Measurements from ENCODE around the gene STX18. TPM values are rescaled to one million over a fixed set of nuclear protein-coding genes. Genes with fewer than 3 reads are reported as not detected.

STX18 gene
- total RNA-seq, 1 donor from 2014 or later, result 41.7 TPM

DNA sequence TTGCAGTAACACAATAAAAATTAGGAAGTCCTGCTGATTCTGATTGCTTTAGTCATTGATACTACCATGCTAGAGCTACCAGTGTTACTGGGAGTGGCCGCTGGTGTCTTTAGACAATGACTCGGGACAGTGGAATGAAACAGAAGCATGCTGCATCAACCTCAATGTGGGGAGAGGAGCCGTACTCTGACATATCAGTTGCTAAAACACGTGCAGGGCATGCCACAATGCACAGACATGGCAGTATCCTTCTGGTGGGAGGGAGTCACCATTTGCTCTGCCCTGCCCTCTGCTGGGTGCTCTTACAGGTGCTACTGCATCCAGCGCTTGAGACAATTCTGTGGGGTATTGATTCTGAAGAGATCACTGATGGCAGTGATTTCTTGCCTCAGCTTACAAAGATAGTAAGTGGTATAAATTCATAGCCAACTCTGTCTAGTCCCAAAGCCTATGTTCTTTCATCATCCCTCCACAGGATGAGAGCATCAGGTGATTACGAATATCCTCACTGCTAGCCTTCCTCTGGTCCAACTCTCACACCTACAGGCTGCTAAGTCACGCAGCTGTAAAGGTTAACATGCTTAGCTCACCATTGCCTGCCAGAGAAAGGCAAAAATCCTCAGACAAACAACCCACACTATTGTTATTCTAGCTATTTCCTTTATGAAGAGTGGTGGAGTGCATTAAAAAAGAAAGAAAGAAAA lies 111.2 kb downstream of the STX18 start:
- TF ChIP-seq, protein P1, sequence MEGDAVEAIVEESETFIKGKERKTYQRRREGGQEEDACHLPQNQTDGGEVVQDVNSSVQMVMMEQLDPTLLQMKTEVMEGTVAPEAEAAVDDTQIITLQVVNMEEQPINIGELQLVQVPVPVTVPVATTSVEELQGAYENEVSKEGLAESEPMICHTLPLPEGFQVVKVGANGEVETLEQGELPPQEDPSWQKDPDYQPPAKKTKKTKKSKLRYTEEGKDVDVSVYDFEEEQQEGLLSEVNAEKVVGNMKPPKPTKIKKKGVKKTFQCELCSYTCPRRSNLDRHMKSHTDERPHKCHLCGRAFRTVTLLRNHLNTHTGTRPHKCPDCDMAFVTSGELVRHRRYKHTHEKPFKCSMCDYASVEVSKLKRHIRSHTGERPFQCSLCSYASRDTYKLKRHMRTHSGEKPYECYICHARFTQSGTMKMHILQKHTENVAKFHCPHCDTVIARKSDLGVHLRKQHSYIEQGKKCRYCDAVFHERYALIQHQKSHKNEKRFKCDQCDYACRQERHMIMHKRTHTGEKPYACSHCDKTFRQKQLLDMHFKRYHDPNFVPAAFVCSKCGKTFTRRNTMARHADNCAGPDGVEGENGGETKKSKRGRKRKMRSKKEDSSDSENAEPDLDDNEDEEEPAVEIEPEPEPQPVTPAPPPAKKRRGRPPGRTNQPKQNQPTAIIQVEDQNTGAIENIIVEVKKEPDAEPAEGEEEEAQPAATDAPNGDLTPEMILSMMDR (IDR thresholded peaks at IDR 0.05; ENCODE audit: unreplicated experiment), result peak; percentile 47
- H3K9me3 Mint-ChIP-seq, result no peaks in the 10 kb centered on the region
- DNase-seq (ENCODE audit: low spot score in 2 of 2, unreplicated experiment in 2 of 2), result peak in 1 of 2 experiments; percentile 58
- no peak overlapping the region for H3K27ac Mint-ChIP-seq
- no peaks in the 10 kb centered on the region for H3K27me3 Mint-ChIP-seq (ENCODE audit: low read depth)
- H3K4me3 Mint-ChIP-seq, result no peak overlapping the region
- peaks cover 3% of the 10 kb centered on the region for H3K4me1 Mint-ChIP-seq
- H3K36me3 Mint-ChIP-seq, result peaks cover 10% of the 10 kb centered on the region

DNA sequence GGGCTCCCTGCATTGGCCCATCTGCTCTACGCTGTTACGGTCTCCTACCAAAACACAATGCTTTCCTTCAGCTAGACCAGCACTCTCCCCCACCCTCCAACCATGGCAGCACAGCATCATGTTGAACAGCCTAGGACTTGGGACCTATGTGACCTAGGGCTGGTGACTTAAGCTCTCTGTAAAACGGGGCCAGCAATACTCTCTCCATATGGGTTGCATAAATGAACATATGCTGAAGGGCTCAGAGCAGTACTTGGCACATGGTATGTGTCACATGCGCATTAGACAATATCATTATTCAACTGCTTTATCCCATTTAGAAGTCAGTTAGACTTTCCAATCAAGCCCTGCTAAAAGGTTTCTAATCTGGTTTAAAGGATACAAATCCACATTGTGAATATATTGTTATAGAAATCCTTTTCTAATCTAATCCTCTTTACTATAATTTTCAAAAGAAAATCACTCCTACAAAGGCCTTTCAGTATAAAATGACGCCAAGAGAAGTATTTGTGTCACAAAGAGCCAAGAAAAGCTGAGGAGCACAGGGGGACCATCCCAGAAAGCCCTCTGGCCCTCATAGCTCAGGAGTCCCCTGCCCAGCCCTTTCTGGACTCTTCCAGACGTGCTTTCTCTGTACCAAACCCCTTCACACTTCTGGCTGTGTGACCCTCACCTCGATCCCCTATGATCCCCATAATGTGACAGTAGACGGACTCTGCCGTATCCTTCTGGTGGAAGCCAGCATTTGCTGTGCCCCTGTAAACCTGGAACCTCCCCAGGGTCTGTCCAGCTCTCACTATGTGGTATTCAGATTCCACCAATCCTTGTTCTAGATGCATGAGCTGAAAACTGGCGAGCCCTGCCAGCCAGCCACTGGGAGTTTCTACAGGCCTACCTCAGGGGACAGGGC lies 112.6 kb downstream of the STX18 start:
- TF ChIP-seq, protein P1 (IDR thresholded peaks at IDR 0.05; ENCODE audit: unreplicated experiment), result no peak
- Mint-ChIP-seq H3K4me3 (no peak overlapping the region), H3K36me3 (peaks cover 7% of the 10 kb centered on the region), H3K27ac (no peak overlapping the region), H3K27me3 (ENCODE audit: low read depth) (no peaks in the 10 kb centered on the region), H3K9me3 (no peaks in the 10 kb centered on the region), H3K4me1 (peaks cover 3% of the 10 kb centered on the region)
- no peak for DNase-seq (ENCODE audit: low spot score in 2 of 2, unreplicated experiment in 2 of 2)

DNA sequence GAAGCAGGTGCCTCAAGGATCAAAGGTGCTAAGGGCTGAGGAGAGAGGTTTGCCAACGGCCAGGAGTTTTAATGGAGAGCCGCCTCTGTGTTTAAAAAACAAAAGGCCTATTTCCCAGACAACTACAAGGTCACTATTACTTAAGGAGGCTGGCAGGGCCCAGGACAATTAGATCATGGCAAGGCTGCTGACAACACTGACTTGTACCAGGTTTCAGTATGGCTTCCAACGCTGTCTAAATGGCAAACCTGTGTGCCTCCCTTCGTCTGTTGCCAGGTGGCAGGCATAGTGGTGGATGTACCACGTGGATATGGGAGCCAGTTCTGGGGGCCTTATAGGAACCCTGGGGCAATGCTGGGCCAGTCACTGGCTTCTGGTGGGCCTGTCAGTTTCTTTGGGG lies 114.0 kb downstream of the STX18 start:
- H3K27ac Mint-ChIP-seq, result no peak overlapping the region

DNA sequence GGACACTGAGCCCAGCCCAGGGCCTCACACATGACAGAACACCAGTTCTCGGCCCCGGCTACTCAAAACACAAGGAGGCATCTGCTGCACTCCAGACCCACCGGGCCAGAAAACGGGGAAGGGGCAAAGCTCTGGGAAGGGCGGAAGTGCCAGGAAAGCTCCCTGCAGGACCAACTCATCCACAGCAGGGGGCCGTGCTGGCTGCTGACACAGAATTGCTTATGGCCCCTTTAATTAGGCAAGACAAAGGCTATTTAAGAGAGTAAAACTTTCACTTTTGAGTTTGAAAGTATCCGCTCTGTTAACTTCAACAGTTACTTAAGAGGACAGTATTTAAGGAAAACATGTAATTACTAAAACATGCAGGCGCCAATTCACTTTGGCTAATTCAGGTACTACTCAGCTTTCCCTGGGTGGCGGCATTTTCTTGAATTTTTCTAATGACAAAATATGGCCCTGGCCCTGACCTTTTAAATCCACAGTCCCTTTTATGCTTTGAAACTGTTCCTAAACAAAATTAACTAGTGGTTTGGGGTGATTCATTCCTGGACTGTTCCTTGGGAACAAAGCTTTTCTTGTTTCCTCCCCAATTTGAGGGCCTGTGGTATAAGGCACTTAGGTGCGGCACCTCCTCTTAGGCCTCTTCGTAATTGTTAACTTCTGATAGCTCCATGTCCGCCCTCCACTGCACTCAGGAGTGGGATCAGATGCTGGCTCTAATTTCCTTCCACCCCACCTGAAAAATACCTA lies 114.6 kb downstream of the STX18 start:
- no peaks in the 10 kb centered on the region for H3K27me3 Mint-ChIP-seq (ENCODE audit: low read depth)
- DNase-seq (ENCODE audit: low spot score in 2 of 2, unreplicated experiment in 2 of 2), result no peak
- no peak overlapping the region for H3K27ac Mint-ChIP-seq
- H3K9me3 Mint-ChIP-seq, result no peaks in the 10 kb centered on the region
- peaks cover 3% of the 10 kb centered on the region for H3K4me1 Mint-ChIP-seq
- TF ChIP-seq, protein P1 (IDR thresholded peaks at IDR 0.05; ENCODE audit: unreplicated experiment), result no peak
- H3K36me3 Mint-ChIP-seq, result peaks cover 7% of the 10 kb centered on the region
- H3K4me3 Mint-ChIP-seq, result no peak overlapping the region

More for the DNA sequence above, 114.0 kb downstream of the STX18 start:
- TF ChIP-seq, protein P1 (IDR thresholded peaks at IDR 0.05; ENCODE audit: unreplicated experiment), result no peak
- DNase-seq (ENCODE audit: low spot score in 2 of 2, unreplicated experiment in 2 of 2), result no peak
- no peaks in the 10 kb centered on the region for H3K27me3 Mint-ChIP-seq (ENCODE audit: low read depth)
- H3K4me1 Mint-ChIP-seq, result peaks cover 3% of the 10 kb centered on the region
- H3K36me3 Mint-ChIP-seq, result peaks cover 5% of the 10 kb centered on the region
- H3K4me3 Mint-ChIP-seq, result no peak overlapping the region
- no peaks in the 10 kb centered on the region for H3K9me3 Mint-ChIP-seq

DNA sequence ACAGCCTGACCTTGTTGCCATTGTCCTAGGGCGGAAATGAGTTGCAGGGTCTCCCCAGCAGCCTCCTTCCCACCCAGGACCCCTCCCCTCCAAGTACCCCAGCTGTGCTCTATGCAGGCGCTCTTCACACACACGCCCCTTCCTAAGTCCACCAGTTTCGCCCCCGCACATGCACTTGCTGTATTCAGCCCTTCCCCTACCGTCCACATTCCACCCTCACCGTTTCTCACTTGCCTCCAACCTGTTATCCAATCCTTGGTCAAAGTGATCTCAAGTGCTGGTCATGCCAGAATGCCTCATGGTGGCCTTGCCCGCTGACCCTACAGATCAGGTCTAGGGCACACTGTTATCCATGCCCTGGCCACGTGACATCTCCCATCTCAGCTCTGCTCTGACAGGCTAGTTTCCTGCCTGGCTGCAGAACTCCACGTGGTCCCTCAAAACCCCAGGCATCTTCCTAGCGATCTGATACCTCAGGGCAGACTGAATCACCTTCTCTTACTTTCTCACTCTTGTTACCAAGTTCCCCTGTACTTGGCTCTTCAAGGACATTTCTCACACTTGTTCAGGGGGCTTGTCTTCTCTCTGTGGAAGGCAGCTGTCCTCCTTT lies 115.2 kb downstream of the STX18 start:
- Mint-ChIP-seq H3K9me3 (no peaks in the 10 kb centered on the region), H3K27ac (no peak overlapping the region), H3K4me1 (peaks cover 3% of the 10 kb centered on the region), H3K4me3 (no peak overlapping the region), H3K27me3 (ENCODE audit: low read depth) (no peaks in the 10 kb centered on the region), H3K36me3 (peaks cover 6% of the 10 kb centered on the region)
- TF ChIP-seq, protein P1 (IDR thresholded peaks at IDR 0.05; ENCODE audit: unreplicated experiment), result no peak
- DNase-seq (ENCODE audit: low spot score in 2 of 2, unreplicated experiment in 2 of 2), result no peak

Data from mesothelial cell of epicardium (in vitro differentiated cells).